Smooth muscle cell (in vitro differentiated cells): ENCODE measurements around the gene LRRTM1. TPM values are rescaled to one million over a fixed set of nuclear protein-coding genes. Genes with fewer than 3 reads are reported as not detected.

Experiments
- DNase-seq: peaks from one replicate; lab custom pipeline; 2025; ENCODE audit not compliant: unreplicated experiment; lab: John Stamatoyannopoulos, UW
- H2AFZ ChIP-seq: fragments of 200-600 bp; sonication (generic); 2 replicates; pipeline ENCODE4 v1.6.0; 2016; ENCODE audit warnings: antibody characterized with exemption, low read depth, mild to moderate bottlenecking
- H3F3A ChIP-seq: fragments of 200-600 bp; sonication (generic); 2 replicates; pipeline ENCODE4 v1.6.0; 2017; ENCODE audit warnings: antibody characterized with exemption, low read depth
- H3K27ac ChIP-seq: fragments of 200-600 bp; sonication (generic); 2 replicates; pipeline ENCODE4 v1.5.1; 2016; ENCODE audit warnings: low read depth, mild to moderate bottlenecking
- H3K27me3 ChIP-seq: fragments of 200-600 bp; sonication (generic); 2 replicates; pipeline ENCODE4 v1.6.1; 2016; ENCODE audit warnings: low read depth, mild to moderate bottlenecking
- H3K36me3 ChIP-seq: fragments of 200-600 bp; sonication (generic); 2 replicates; pipeline ENCODE4 v1.5.1; 2016; ENCODE audit warnings: low read depth
- H3K4me1 ChIP-seq: fragments of 200-600 bp; sonication (generic); 2 replicates; pipeline ENCODE4 v1.5.1; 2016; ENCODE audit warnings: low read depth
- H3K4me2 ChIP-seq: fragments of 200-600 bp; sonication (generic); 2 replicates; pipeline ENCODE4 v1.6.0; 2016; ENCODE audit warnings: mild to moderate bottlenecking
- H3K4me3 ChIP-seq: fragments of 200-600 bp; sonication (generic); 2 replicates; pipeline ENCODE4 v1.5.1; 2016; ENCODE audit warnings: mild to moderate bottlenecking
- H3K79me2 ChIP-seq: fragments of 200-600 bp; sonication (generic); 2 replicates; pipeline ENCODE4 v1.6.0; 2016; ENCODE audit warnings: low read depth, mild to moderate bottlenecking
- H3K9ac ChIP-seq: fragments of 200-600 bp; sonication (generic); 2 replicates; pipeline ENCODE4 v1.6.0; 2016; ENCODE audit warnings: low read depth
- H3K9me3 ChIP-seq: fragments of 200-600 bp; sonication (generic); replicated peaks from 2 replicates; pipeline ENCODE4 v1.5.1; 2016; ENCODE audit warnings: low read depth
- H4K20me1 ChIP-seq: fragments of 200-600 bp; sonication (generic); 2 replicates; pipeline ENCODE4 v1.6.0; 2016; ENCODE audit warnings: low read depth
- CTCF ChIP-seq: fragments of 200-600 bp; sonication (generic); IDR thresholded peaks from 2 replicates; pipeline ENCODE4 v1.5.1; 2017; ENCODE audit warnings: borderline replicate concordance, mild to moderate bottlenecking, antibody characterized with exemption; ENCODE audit not compliant: insufficient read depth, poor library complexity, severe bottlenecking
- WGBS: methylation state at CpG from one replicate; pipeline ENCODE4 v1.1.7; 2016; ENCODE audit warnings: low lambda C conversion rate; 5-methylcytosine and 5-hydroxymethylcytosine counted together
- polyA plus RNA-seq: library from polyadenylated mRNA; unstranded; fragments of >200 nt; fragmentation: Nextera tagmentation; extraction: Ambion mirVana; gene quantifications from 2 replicates; pipeline ENCODE4 v1.2.1, GENCODE V29; 2016
- total RNA-seq: library from RNA; depleted of rRNA; stranded (reverse); fragments of >200 nt; gene quantifications from 2 replicates; pipeline ENCODE4 v1.2.3, GENCODE V29; 2014

Gene LRRTM1
- total and polyA plus RNA-seq, 2 experiments from 2014 or later = 7.4 to 17.7 TPM

GRCh38 chr2:80348078-80348477 lies 43.5 kb upstream of the LRRTM1 start:
- Histone ChIP-seq H3K27ac (no peak overlapping the region), H3K9ac (no peak overlapping the region), H3F3A (no peaks in the 10 kb centered on the region), H2AFZ (no peak overlapping the region), H3K4me3 (no peak overlapping the region), H3K9me3 (no peaks in the 10 kb centered on the region), H4K20me1 (no peaks in the 10 kb centered on the region), H3K79me2 (no peaks in the 10 kb centered on the region), H3K4me1 (no peaks in the 10 kb centered on the region), H3K4me2 (no peak overlapping the region), H3K36me3 (no peaks in the 10 kb centered on the region), H3K27me3 (peaks cover 5% of the 10 kb centered on the region)
- WGBS = 100% methylated on average over 1 of the region's 1 CpG
- no peak for TF ChIP-seq CTCF
- no peak for DNase-seq

- H2AFZ ChIP-seq = no peak overlapping the region
- 86% methylated on average over 3 of the region's 3 CpGs for WGBS
- H3K9me3 ChIP-seq = no peaks in the 10 kb centered on the region
- DNase-seq = no peak
- H3F3A ChIP-seq = no peaks in the 10 kb centered on the region
- no peaks in the 10 kb centered on the region for H3K4me1 ChIP-seq
- no peak overlapping the region for H3K9ac ChIP-seq
- no peaks in the 10 kb centered on the region for H3K79me2 ChIP-seq
- no peak for TF ChIP-seq CTCF
- H3K4me2 ChIP-seq = no peak overlapping the region
- H3K4me3 ChIP-seq = no peak overlapping the region
- H3K36me3 ChIP-seq = no peaks in the 10 kb centered on the region
- H3K27ac ChIP-seq = no peak overlapping the region
- no peaks in the 10 kb centered on the region for H4K20me1 ChIP-seq
- peaks cover 5% of the 10 kb centered on the region for H3K27me3 ChIP-seq
These were observed 35.5 kb upstream of the LRRTM1 start for GRCh38 chr2:80340022-80340421.

GRCh38 chr2:80338794-80339193 lies 34.2 kb upstream of the LRRTM1 start:
- no peak overlapping the region for H3K4me3 ChIP-seq
- no peak overlapping the region for H3K9ac ChIP-seq
- H3K36me3 ChIP-seq = no peaks in the 10 kb centered on the region
- TF ChIP-seq CTCF = no peak
- H3K4me1 ChIP-seq = no peaks in the 10 kb centered on the region
- H3K79me2 ChIP-seq = no peaks in the 10 kb centered on the region
- 86% methylated on average over 2 of the region's 2 CpGs for WGBS
- no peak overlapping the region for H2AFZ ChIP-seq
- no peak overlapping the region for H3K4me2 ChIP-seq
- no peak for DNase-seq
- H3F3A ChIP-seq = no peaks in the 10 kb centered on the region
- no peaks in the 10 kb centered on the region for H3K27me3 ChIP-seq
- no peaks in the 10 kb centered on the region for H4K20me1 ChIP-seq
- no peak overlapping the region for H3K27ac ChIP-seq
- no peaks in the 10 kb centered on the region for H3K9me3 ChIP-seq

GRCh38 chr2:80335411-80335810 lies 30.9 kb upstream of the LRRTM1 start:
- H2AFZ ChIP-seq = no peak overlapping the region
- H3K36me3 ChIP-seq = no peaks in the 10 kb centered on the region
- no peak for TF ChIP-seq CTCF
- H3K4me3 ChIP-seq = no peak overlapping the region
- no peaks in the 10 kb centered on the region for H3K79me2 ChIP-seq
- H3K9ac ChIP-seq = no peak overlapping the region
- no peak for DNase-seq
- no peaks in the 10 kb centered on the region for H4K20me1 ChIP-seq
- H3K4me2 ChIP-seq = no peak overlapping the region
- no peaks in the 10 kb centered on the region for H3K4me1 ChIP-seq
- H3F3A ChIP-seq = no peaks in the 10 kb centered on the region
- no peaks in the 10 kb centered on the region for H3K9me3 ChIP-seq
- 95% methylated on average over 1 of the region's 1 CpG for WGBS
- H3K27ac ChIP-seq = no peak overlapping the region
- H3K27me3 ChIP-seq = no peaks in the 10 kb centered on the region
